Mucosa of gallbladder (tissue), 1 donor: ENCODE data around the gene SHF. TPM values are rescaled to one million over a fixed set of nuclear protein-coding genes. Genes with fewer than 3 reads are reported as not detected.

Experiments used
- DNase-seq: peaks from one replicate; pipeline ENCODE4 v3.0.0-alpha.2; 2020; ENCODE audit warnings: low spot score
- total RNA-seq: library from RNA; stranded (reverse); gene quantifications from one replicate; pipeline ENCODE4 v1.2.1, GENCODE V29; 2021
- donor health status: DM: no; HTN: no; CAD: no.

Gene SHF
- total RNA-seq, 1 donor from 2014 or later = 10.4 TPM

GRCh38 chr15:45169608-45170480 lies 17.9 kb downstream of the SHF start:
- DNase-seq = no peak

GRCh38 chr15:45168751-45169551 lies 18.8 kb downstream of the SHF start:
- no peak for DNase-seq

- no peak for DNase-seq
These were observed 19.5 kb downstream of the SHF start for GRCh38 chr15:45168286-45168685.

- DNase-seq = no peak
These were observed 20.0 kb downstream of the SHF start for GRCh38 chr15:45167631-45168205.

GRCh38 chr15:45166834-45167630 lies 20.7 kb downstream of the SHF start:
- DNase-seq = peak; percentile 82

GRCh38 chr15:45165536-45165935 lies 22.2 kb downstream of the SHF start:
- no peak for DNase-seq

GRCh38 chr15:45164914-45165313 lies 22.9 kb downstream of the SHF start:
- DNase-seq = no peak

GRCh38 chr15:45163508-45163856 lies 24.3 kb downstream of the SHF start:
- DNase-seq = no peak

GRCh38 chr15:45162771-45163507 lies 24.8 kb downstream of the SHF start:
- peak; percentile 74 for DNase-seq

- no peak for DNase-seq
These were observed 26.1 kb downstream of the SHF start for GRCh38 chr15:45161666-45162065.

- no peak for DNase-seq
These were observed 29.8 kb downstream of the SHF start for GRCh38 chr15:45157974-45158373.

- no peak for DNase-seq
These were observed 30.9 kb downstream of the SHF start for GRCh38 chr15:45156744-45157455.

GRCh38 chr15:45155739-45156138 lies 32.0 kb downstream of the SHF start:
- DNase-seq = no peak

GRCh38 chr15:45151998-45152828 lies 35.6 kb downstream of the SHF start:
- DNase-seq = no peak

- DNase-seq = no peak
These were observed 36.8 kb downstream of the SHF start for GRCh38 chr15:45150997-45151396.

- no peak for DNase-seq
These were observed 37.3 kb downstream of the SHF start for GRCh38 chr15:45150481-45150880.

- no peak for DNase-seq
These were observed 38.7 kb downstream of the SHF start for GRCh38 chr15:45149060-45149459.

GRCh38 chr15:45148076-45149059 lies 39.4 kb downstream of the SHF start:
- no peak for DNase-seq
